Nephron progenitor cell (in vitro differentiated cells): ENCODE results near the gene ELP5.
A peak's percentile ranks its signal among the peaks of the same experiment; 100 is the strongest.

Experiments
- DNase-seq: peaks from one replicate; pipeline ENCODE4 v3.0.0; 2021
- H3K27ac Mint-ChIP-seq: 2 replicates; pipeline ENCODE4 v1.8.0; 2021; ENCODE audit warnings: mild to moderate bottlenecking, moderate library complexity, mixed read lengths
- H3K27me3 Mint-ChIP-seq: 2 replicates; pipeline ENCODE4 v1.8.0; 2021; ENCODE audit warnings: mild to moderate bottlenecking, low read depth, mixed read lengths; ENCODE audit not compliant: poor library complexity
- H3K36me3 Mint-ChIP-seq: 2 replicates; pipeline ENCODE4 v1.8.0; 2021; ENCODE audit warnings: low read depth, mixed read lengths
- H3K4me1 Mint-ChIP-seq: 2 replicates; pipeline ENCODE4 v1.8.0; 2021; ENCODE audit warnings: mixed read lengths
- H3K4me3 Mint-ChIP-seq: 2 replicates; pipeline ENCODE4 v1.8.0; 2021; ENCODE audit warnings: mild to moderate bottlenecking, moderate library complexity, mixed read lengths
- H3K9me3 Mint-ChIP-seq: 2 replicates; pipeline ENCODE4 v1.8.0; 2021; ENCODE audit warnings: mild to moderate bottlenecking, moderate library complexity, mixed read lengths
- CTCF ChIP-seq: fragments of 200-600 bp; sonication (generic); IDR thresholded peaks from 2 replicates; pipeline ENCODE4 v1.5.0; 2021; ENCODE audit warnings: antibody characterized with exemption

Gene ELP5

DNA sequence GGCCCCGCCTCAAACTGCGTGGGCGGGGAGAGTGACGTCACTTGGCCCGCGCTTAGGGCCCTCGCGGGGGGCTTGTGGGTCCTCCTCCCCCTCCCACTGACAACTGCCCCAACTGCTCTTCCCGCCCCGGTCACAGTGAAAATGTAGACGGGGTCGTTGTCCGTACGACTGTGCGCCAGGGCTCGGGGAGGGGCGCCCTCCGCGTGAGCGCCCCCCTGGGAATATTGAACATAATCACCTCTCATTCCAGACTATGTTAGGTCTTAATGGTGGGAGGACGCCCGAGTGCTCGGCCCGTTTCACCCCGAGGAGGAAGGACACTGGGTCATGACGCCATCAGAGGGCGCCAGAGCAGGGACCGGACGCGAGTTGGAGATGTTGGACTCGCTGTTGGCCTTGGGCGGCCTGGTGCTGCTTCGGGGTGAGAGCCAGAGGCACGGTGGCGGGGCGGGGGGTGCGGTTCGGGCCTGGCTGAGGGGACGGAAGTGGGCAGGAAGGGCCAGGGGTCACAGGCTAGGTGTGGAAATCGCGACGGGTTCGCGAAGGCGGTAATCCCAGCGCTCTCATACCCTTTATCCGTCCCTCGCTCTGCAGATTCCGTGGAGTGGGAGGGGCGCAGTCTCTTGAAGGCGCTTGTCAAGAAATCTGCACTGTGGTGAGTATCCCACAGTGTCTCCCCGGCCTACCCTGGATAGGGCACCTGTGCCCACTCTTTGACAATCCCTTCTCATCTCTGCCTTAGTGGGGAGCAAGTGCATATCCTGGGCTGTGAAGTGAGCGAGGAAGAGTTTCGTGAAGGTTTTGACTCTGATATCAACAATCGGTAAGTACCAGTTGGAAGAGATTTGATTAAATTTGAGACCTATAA, at the start of gene ELP5:
Gene ELP5 (plus strand): TSS at position 40 of the 868 bp plus-strand sequence. CDS start 336 bp downstream, at position 376.
- Mint-ChIP-seq H3K4me1 (peaks cover 51% of the 10 kb centered on the region), H3K4me3 (peak within 1 kb of the TSS; percentile 98), H3K9me3 (no peaks in the 10 kb centered on the region), H3K36me3 (peaks cover 29% of the 10 kb centered on the region), H3K27me3 (peaks cover 2% of the 10 kb centered on the region), H3K27ac (peak within 1 kb of the TSS; percentile 100)
- peak; percentile 94 for DNase-seq
- no peak for TF ChIP-seq CTCF

GRCh38 chr17:7203391-7203790, 48.6 kb upstream of the ELP5 start:
- H3K27me3 Mint-ChIP-seq, result no peaks in the 10 kb centered on the region
- peak overlapping the region; percentile 29 for H3K27ac Mint-ChIP-seq
- H3K36me3 Mint-ChIP-seq, result peaks cover 38% of the 10 kb centered on the region
- no peak for DNase-seq
- H3K4me1 Mint-ChIP-seq, result peaks cover 43% of the 10 kb centered on the region
- H3K9me3 Mint-ChIP-seq, result no peaks in the 10 kb centered on the region
- H3K4me3 Mint-ChIP-seq, result no peak overlapping the region
- TF ChIP-seq CTCF, result no peak

DNA sequence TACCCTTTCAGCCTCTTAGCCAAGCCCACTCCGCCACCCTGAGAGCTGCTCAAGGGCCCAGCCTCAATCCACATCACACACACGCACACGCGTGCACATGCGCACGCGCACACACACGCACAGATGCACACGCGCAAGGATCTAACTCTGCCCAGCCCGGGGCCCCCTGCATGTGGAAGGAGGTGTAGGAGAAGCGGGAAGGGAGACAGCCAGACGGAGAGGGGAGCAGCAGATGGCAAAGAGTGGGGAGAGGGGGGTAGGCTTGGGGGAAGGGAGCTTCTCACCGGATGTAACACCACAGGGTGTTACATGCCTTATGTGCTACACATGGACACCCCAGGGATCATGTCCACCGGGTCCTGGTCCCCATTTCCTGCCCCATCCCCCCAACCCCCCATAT, 47.7 kb upstream of the ELP5 start:
- no peak for DNase-seq
- Mint-ChIP-seq H3K9me3 (no peaks in the 10 kb centered on the region), H3K27ac (no peak overlapping the region), H3K4me1 (peaks cover 53% of the 10 kb centered on the region), H3K27me3 (no peaks in the 10 kb centered on the region), H3K4me3 (peak overlapping the region; percentile 79), H3K36me3 (peaks cover 38% of the 10 kb centered on the region)
- TF ChIP-seq CTCF, result no peak

GRCh38 chr17:7204828-7205461, 47.1 kb upstream of the ELP5 start:
- Mint-ChIP-seq H3K9me3 (no peaks in the 10 kb centered on the region), H3K4me3 (peak overlapping the region; percentile 79), H3K27ac (peak overlapping the region; percentile 88), H3K27me3 (no peaks in the 10 kb centered on the region), H3K36me3 (peaks cover 37% of the 10 kb centered on the region), H3K4me1 (peaks cover 59% of the 10 kb centered on the region)
- TF ChIP-seq CTCF, result no peak
- DNase-seq, result peak; percentile 97

GRCh38 chr17:7205561-7205960, 46.5 kb upstream of the ELP5 start:
- peaks cover 32% of the 10 kb centered on the region for H3K36me3 Mint-ChIP-seq
- peak overlapping the region; percentile 79 for H3K4me3 Mint-ChIP-seq
- no peaks in the 10 kb centered on the region for H3K9me3 Mint-ChIP-seq
- DNase-seq, result no peak
- TF ChIP-seq CTCF, result no peak
- H3K27me3 Mint-ChIP-seq, result no peaks in the 10 kb centered on the region
- H3K27ac Mint-ChIP-seq, result peak overlapping the region; percentile 88
- H3K4me1 Mint-ChIP-seq, result peaks cover 65% of the 10 kb centered on the region
